Measurements from ENCODE around the gene SPINK4. TPM values are rescaled to one million over a fixed set of nuclear protein-coding genes. Genes with fewer than 3 reads are reported as not detected.
A peak's percentile ranks its signal among the peaks of the same experiment; 100 is the strongest.

Gene SPINK4
- total and polyA plus RNA-seq, 8 donors = 1.4 to 9.2 (median 1.5) TPM; not detected in 5

GRCh38 chr9:33277484-33277883 lies 37.5 kb downstream of the SPINK4 start:
- WGBS, 2 donors = 96 to 98% methylated on average over 4 of the region's 4 CpGs
- Histone ChIP-seq H3K4me3 (no peak overlapping the region), H3K36me3 (peaks cover 11 to 86% (median 14%) of the 10 kb centered on the region in 3 donors), H3K27ac (no peak overlapping the region), H3K9me3 (no peaks in the 10 kb centered on the region), H3K27me3 (no peaks in the 10 kb centered on the region), H3K4me1 (no peaks in the 10 kb centered on the region)
- no peak for TF ChIP-seq CTCF (IDR thresholded peaks at IDR 0.05)
- FAIRE-seq = no peak
- no peak for DNase-seq
- intact Hi-C loops (cut with DNase I) = no loop called here
- no peak for ATAC-seq

GRCh38 chr9:33285502-33285901 lies 45.5 kb downstream of the SPINK4 start:
- intact Hi-C loops (cut with DNase I) = no loop called here
- H3K36me3 ChIP-seq = peaks cover under 1 to 14% (median 4%) of the 10 kb centered on the region in 3 donors
- FAIRE-seq (no peak), ATAC-seq (no peak), DNase-seq (no peak)
- H3K4me3 ChIP-seq = no peak overlapping the region
- WGBS, 2 donors = 86% methylated on average over 5 of the region's 5 CpGs
- H3K4me1 ChIP-seq = no peaks in the 10 kb centered on the region
- no peaks in the 10 kb centered on the region for H3K9me3 ChIP-seq
- TF ChIP-seq CTCF (IDR thresholded peaks at IDR 0.05) = no peak
- H3K27ac ChIP-seq = no peak overlapping the region
- H3K27me3 ChIP-seq = no peaks in the 10 kb centered on the region

GRCh38 chr9:33287087-33287490 lies 47.1 kb downstream of the SPINK4 start:
- Histone ChIP-seq H3K27me3 (no peaks in the 10 kb centered on the region), H3K9me3 (no peaks in the 10 kb centered on the region), H3K36me3 (peaks cover 0 to 6% (median 4%) of the 10 kb centered on the region in 3 donors), H3K27ac (no peak overlapping the region), H3K4me3 (no peak overlapping the region), H3K4me1 (peaks cover 7 to 9% (median 8%) of the 10 kb centered on the region in 3 donors)
- WGBS, 2 donors = 43 to 49% methylated on average over 4 of the region's 4 CpGs
- DNase-seq (peak in 3 of 6 donors; percentile 39 to 60 (median 57)), FAIRE-seq (peak; percentile 49), ATAC-seq (peak in 3 of 4 donors; percentile 21 to 45 (median 41))
- TF ChIP-seq CTCF (IDR thresholded peaks at IDR 0.05) = peak in 3 of 4 donors; percentile 44 to 66 (median 58)
- intact Hi-C loops (cut with DNase I) = no loop called here

- H3K4me1 ChIP-seq = peaks cover 7 to 20% (median 14%) of the 10 kb centered on the region in 3 donors
- no peaks in the 10 kb centered on the region for H3K9me3 ChIP-seq
- FAIRE-seq (no peak), DNase-seq (peak in 2 of 6 donors; percentile 27 to 51), ATAC-seq (no peak)
- intact Hi-C loops (cut with DNase I) = no loop called here
- no peak overlapping the region for H3K27ac ChIP-seq
- H3K27me3 ChIP-seq = no peaks in the 10 kb centered on the region
- no peak for TF ChIP-seq CTCF (IDR thresholded peaks at IDR 0.05)
- no peaks in the 10 kb centered on the region for H3K36me3 ChIP-seq
- WGBS, 2 donors = 85 to 89% methylated on average over 4 of the region's 4 CpGs
- H3K4me3 ChIP-seq = no peak overlapping the region
Measured at GRCh38 chr9:33288235-33288634, 48.3 kb downstream of the SPINK4 start.

GRCh38 chr9:33288828-33289483 lies 49.0 kb downstream of the SPINK4 start:
- DNase-seq (peak in 4 of 6 donors; percentile 11 to 77 (median 32)), FAIRE-seq (no peak), ATAC-seq (no peak)
- TF ChIP-seq CTCF (IDR thresholded peaks at IDR 0.05) = no peak
- Histone ChIP-seq H3K36me3 (no peaks in the 10 kb centered on the region), H3K4me3 (peak overlapping the region in 2 of 4 donors; percentile 81 to 84), H3K9me3 (no peaks in the 10 kb centered on the region), H3K27me3 (no peaks in the 10 kb centered on the region), H3K27ac (peak overlapping the region in 3 of 4 donors; percentile 97), H3K4me1 (peaks cover 7 to 27% (median 20%) of the 10 kb centered on the region in 3 donors)
- 71 to 72% methylated on average over 12 to 14 of the region's 14 CpGs for WGBS, 2 donors
- intact Hi-C loops (cut with DNase I) = no loop called here

Measured in pancreas (tissue), 10 donors.